IMR-90 (cell line): Measurements from ENCODE around the gene ORAI1. TPM values are rescaled to one million over a fixed set of nuclear protein-coding genes. Genes with fewer than 3 reads are reported as not detected.

ENCODE experiments used
- ATAC-seq: fragments of 200-7000 bp; cut with Tn5 transposase; 2 replicates; pipeline ENCODE4 v1.9.1; 2020; ENCODE audit warnings: low read depth, mild to moderate bottlenecking, moderate library complexity
- BruUV-seq: library from RNA; stranded (reverse); fragments of 400-500 nt; replicated peaks from 2 replicates; lab custom pipeline; 2021; lab: Mats Ljungman, UMichigan
- CTCF ChIA-PET: fragments of 300-600 bp; formaldehyde crosslinking; extraction: SDS; loops from one replicate; lab custom pipeline; 2021; ENCODE audit warnings: antibody characterized with exemption; lab: Yijun Ruan, JAX
- POLR2A ChIA-PET: fragments of 300-600 bp; sonication (Branson Sonifier 250); formaldehyde crosslinking; loops from one replicate; lab custom pipeline; 2022; ENCODE audit warnings: antibody characterized with exemption; ENCODE audit not compliant: unreplicated experiment; lab: Charles Lee
- DNase-seq: peaks from one replicate; pipeline ENCODE4 v3.0.0; 2013
- H2AFZ ChIP-seq: replicated peaks from 2 replicates; pipeline ENCODE3; 2013; ENCODE audit warnings: low read length, mild to moderate bottlenecking; ENCODE audit not compliant: poor library complexity
- H2AK5ac ChIP-seq: 2 replicates; pipeline ENCODE4 v1.6.1; 2013; ENCODE audit warnings: low read depth, low read length, inconsistent platforms
- H2AK9ac ChIP-seq: replicated peaks from 2 replicates; pipeline ENCODE3; 2013; ENCODE audit warnings: mild to moderate bottlenecking, low read depth, low read length, moderate library complexity; ENCODE audit not compliant: poor library complexity
- H2BK120ac ChIP-seq: 2 replicates; pipeline ENCODE4 v1.6.1; 2013; ENCODE audit warnings: low read depth, low read length, inconsistent platforms
- H2BK15ac ChIP-seq: 3 replicates; pipeline ENCODE4 v1.6.1; 2013; ENCODE audit warnings: low read depth, low read length, inconsistent platforms
- H2BK20ac ChIP-seq: 2 replicates; pipeline ENCODE4 v1.6.1; 2013; ENCODE audit warnings: low read depth, mild to moderate bottlenecking, inconsistent platforms, low read length, moderate library complexity
- H2BK5ac ChIP-seq: 2 replicates; pipeline ENCODE4 v1.6.1; 2013; ENCODE audit warnings: mild to moderate bottlenecking, low read depth, low read length, inconsistent platforms; ENCODE audit not compliant: poor library complexity, severe bottlenecking
- H3K14ac ChIP-seq: replicated peaks from 2 replicates; pipeline ENCODE4 v1.6.1; 2013; ENCODE audit warnings: low read depth, low read length, inconsistent platforms
- H3K18ac ChIP-seq: 2 replicates; pipeline ENCODE4 v1.6.1; 2013; ENCODE audit warnings: low read depth, low read length, control low read depth
- H3K23ac ChIP-seq: 2 replicates; pipeline ENCODE4 v1.6.1; 2013; ENCODE audit warnings: low read depth, low read length, inconsistent platforms
- H3K27ac ChIP-seq: 2 replicates; pipeline ENCODE4 v1.5.1; 2013; ENCODE audit warnings: mild to moderate bottlenecking, control low read depth, low read length; ENCODE audit not compliant: insufficient read depth
- H3K27me3 ChIP-seq: 2 replicates; pipeline ENCODE4 v1.6.1; 2013; ENCODE audit warnings: low read length; ENCODE audit not compliant: control insufficient read depth, insufficient read depth
- H3K36me3 ChIP-seq: 2 replicates; pipeline ENCODE4 v1.6.1; 2013; ENCODE audit warnings: low read length, mixed read lengths; ENCODE audit not compliant: control insufficient read depth, insufficient read depth
- H3K4ac ChIP-seq: 2 replicates; pipeline ENCODE4 v1.6.1; 2013; ENCODE audit warnings: low read depth, low read length, inconsistent platforms
- H3K4me1 ChIP-seq: 2 replicates; pipeline ENCODE4 v1.6.1; 2013; ENCODE audit warnings: low read length, mixed read lengths; ENCODE audit not compliant: control insufficient read depth, insufficient read depth
- H3K4me2 ChIP-seq: 2 replicates; pipeline ENCODE4 v1.6.1; 2013; ENCODE audit warnings: low read depth, mild to moderate bottlenecking, control low read depth, low read length, moderate library complexity
- H3K4me3 ChIP-seq: 2 replicates; pipeline ENCODE4 v1.5.1; 2013; ENCODE audit warnings: low read depth, mild to moderate bottlenecking, control low read depth, low read length, moderate library complexity; ENCODE audit not compliant: insufficient read depth
- H3K56ac ChIP-seq: 2 replicates; pipeline ENCODE4 v1.6.1; 2013; ENCODE audit warnings: low read length, inconsistent platforms; ENCODE audit not compliant: insufficient read depth; ENCODE audit errors: extremely low read depth
- H3K79me1 ChIP-seq, 2 experiments: 2 replicates each; pipeline ENCODE4 v1.6.1; 2013; ENCODE audit warnings: low read length in 2 of 2, inconsistent platforms in 1 of 2, low read depth in 1 of 2
- H3K9ac ChIP-seq: 2 replicates; pipeline ENCODE4 v1.6.1; 2013; ENCODE audit warnings: low read depth, low read length, control low read depth
- H3K9me1 ChIP-seq: 2 replicates; pipeline ENCODE4 v1.6.1; 2013; ENCODE audit warnings: low read length, inconsistent platforms; ENCODE audit not compliant: insufficient read depth
- H3K9me3 ChIP-seq: 2 replicates; pipeline ENCODE4 v1.6.1; 2013; ENCODE audit warnings: low read length; ENCODE audit not compliant: control insufficient read depth, insufficient read depth
- H4K20me1 ChIP-seq: 2 replicates; pipeline ENCODE4 v1.6.1; 2013; ENCODE audit warnings: low read length, inconsistent platforms; ENCODE audit not compliant: insufficient read depth
- H4K5ac ChIP-seq: 2 replicates; pipeline ENCODE4 v1.6.1; 2013; ENCODE audit warnings: mild to moderate bottlenecking, low read depth, low read length, control low read depth
- H4K8ac ChIP-seq, 2 experiments: 2 replicates each; pipeline ENCODE4 v1.6.1; 2013; ENCODE audit warnings: low read depth in 2 of 2, low read length in 2 of 2, control low read depth in 1 of 2, inconsistent platforms in 1 of 2
- H4K91ac ChIP-seq: 2 replicates; pipeline ENCODE4 v1.6.1; 2013; ENCODE audit warnings: low read depth, low read length, inconsistent platforms; ENCODE audit not compliant: insufficient read depth
- BHLHE40 ChIP-seq: fragments of 150-350 bp; IDR thresholded peaks from 2 replicates; pipeline ENCODE4 v1.6.1; 2016; ENCODE audit warnings: mild to moderate bottlenecking, low read depth, low read length
- CEBPB ChIP-seq: IDR thresholded peaks from 2 replicates; pipeline ENCODE4 v1.6.1; 2012; ENCODE audit warnings: low read depth, low read length, improper control_type of control experiment
- CHD1 ChIP-seq: IDR thresholded peaks from 2 replicates; pipeline ENCODE4 v1.6.1; 2012; ENCODE audit warnings: low read depth, low read length, improper control_type of control experiment
- ELK1 ChIP-seq: fragments of 150-350 bp; IDR thresholded peaks from 2 replicates; pipeline ENCODE4 v1.6.1; 2016; ENCODE audit warnings: low read depth, mild to moderate bottlenecking, low read length, moderate library complexity, borderline replicate concordance
- FOS ChIP-seq: fragments of 150-350 bp; IDR thresholded peaks from 2 replicates; pipeline ENCODE4 v1.6.1; 2016; ENCODE audit warnings: low read depth, low read length
- MAZ ChIP-seq: IDR thresholded peaks from 2 replicates; pipeline ENCODE4 v1.6.1; 2012; ENCODE audit warnings: low read depth, mild to moderate bottlenecking, low read length, improper control_type of control experiment, moderate library complexity, borderline replicate concordance
- MXI1 ChIP-seq: IDR thresholded peaks from 2 replicates; pipeline ENCODE4 v1.6.1; 2012; ENCODE audit warnings: low read depth, mild to moderate bottlenecking, low read length, moderate library complexity, borderline replicate concordance
- NFE2L2 ChIP-seq: fragments of 150-350 bp; IDR thresholded peaks from 2 replicates; pipeline ENCODE4 v1.6.1; 2016; ENCODE audit warnings: low read depth, mild to moderate bottlenecking, low read length
- RAD21 ChIP-seq: IDR thresholded peaks from 2 replicates; pipeline ENCODE4 v1.6.1; 2012; ENCODE audit warnings: low read length, improper control_type of control experiment
- RFX5 ChIP-seq: IDR thresholded peaks from 2 replicates; pipeline ENCODE4 v1.8.0; 2012; ENCODE audit warnings: low read depth, mild to moderate bottlenecking, low read length, moderate library complexity
- USF2 ChIP-seq: fragments of 150-350 bp; IDR thresholded peaks from 2 replicates; pipeline ENCODE4 v1.6.1; 2017; ENCODE audit warnings: mild to moderate bottlenecking, antibody characterized with exemption, low read length, low read depth
- WGBS, 2 experiments: methylation state at CpG; one replicate each; pipeline versions ENCODE4 v1.1.5 to v1.1.7; 2013; ENCODE audit warnings: missing lambda C conversion rate in 2 of 2; ENCODE audit not compliant: insufficient read length in 1 of 2; ENCODE audit errors: extremely low coverage in 2 of 2; 5-methylcytosine and 5-hydroxymethylcytosine counted together
- dilution Hi-C: fragments of 300-500 bp; cut with HindIII; formaldehyde crosslinking; loops from one replicate; pipeline ENCODE4 v1.14.3; 2018; ENCODE audit warnings: low sequenced_read_pairs; ENCODE audit not compliant: unreplicated experiment
- in situ Hi-C: fragments of 300-500 bp; cut with MboI; formaldehyde crosslinking; loops from 3 replicates; pipeline ENCODE4 v1.14.3; 2019; ENCODE audit warnings: low sequenced_read_pairs, inconsistent platforms, mixed read lengths
- intact Hi-C: fragments of 100-400 bp; cut with micrococcal nuclease; formaldehyde crosslinking; loops from 2 replicates; pipeline ENCODE4 v1.10.0; 2022
- polyA plus RNA-seq, 3 experiments: library from polyadenylated mRNA; depleted of rRNA; stranded (reverse); fragments of >200 nt; gene quantifications; 2 replicates each; pipeline ENCODE4 v1.2.3, GENCODE V29; 2012; ENCODE audit warnings: low replicate concordance in 1 of 3
- total RNA-seq: library from RNA; depleted of rRNA; stranded (reverse); fragments of >200 nt; gene quantifications from 2 replicates; pipeline ENCODE4 v1.2.3, GENCODE V29; 2012
- TF ChIP-seq, protein P1 (sequence below): conservative IDR thresholded peaks from 2 replicates; pipeline ENCODE4 v1.5.1; 2012; ENCODE audit warnings: mild to moderate bottlenecking, low read depth, low read length, improper control_type of control experiment

Gene ORAI1
- total and polyA plus RNA-seq, 2 of the 4 experiments (the other 2 are of a cell fraction) = 3.9 to 22.7 TPM

DNA sequence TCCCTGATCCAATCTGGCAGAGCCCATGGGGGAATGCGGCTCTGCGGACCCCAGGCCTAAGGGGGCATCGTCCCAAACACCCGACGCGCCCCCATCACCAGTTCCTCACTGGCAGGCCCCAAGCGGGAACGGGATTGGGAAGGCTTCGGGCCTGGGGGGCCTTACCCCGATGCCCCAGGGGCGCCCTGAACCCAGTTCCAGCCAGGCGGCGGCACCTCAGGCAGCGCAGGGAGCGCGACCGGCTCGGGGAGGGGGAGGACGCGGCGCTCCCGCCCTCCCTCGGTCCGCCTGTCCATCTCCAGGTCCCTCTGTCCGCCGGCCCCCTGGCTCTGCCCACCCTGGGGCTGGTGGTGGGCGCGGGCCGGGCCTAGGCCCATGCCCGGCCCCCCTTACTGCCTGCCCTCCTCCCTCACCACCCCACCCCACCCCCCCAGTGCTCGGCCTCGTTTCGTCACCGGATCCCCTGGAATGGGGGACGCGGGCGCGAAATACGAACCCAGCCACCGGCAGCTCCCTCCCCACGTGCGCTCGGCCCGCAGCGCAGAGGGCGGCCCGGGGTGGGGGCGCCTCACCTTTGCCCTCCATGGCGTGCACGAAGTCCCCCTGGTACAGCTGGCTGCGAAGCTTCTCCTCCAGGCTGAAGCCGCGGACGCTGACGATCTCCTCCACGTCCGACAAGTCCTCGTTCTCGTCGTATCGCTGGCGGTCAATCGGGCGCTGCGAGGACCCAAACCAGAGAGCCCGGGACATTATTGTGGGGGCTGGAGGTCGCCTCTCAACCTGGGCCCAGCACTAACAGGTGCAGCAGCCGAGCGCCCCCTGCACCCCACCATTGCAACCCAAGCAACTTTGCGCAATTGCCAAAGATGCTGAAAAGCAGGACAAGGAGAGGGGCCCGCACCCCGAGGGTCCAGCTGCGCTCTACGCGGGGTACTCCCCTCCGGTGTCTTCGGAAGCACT, 47.8 kb upstream of the ORAI1 start:
- H3K36me3 ChIP-seq = peaks cover 12% of the 10 kb centered on the region
- H3K79me1 ChIP-seq = peaks cover 28 to 58% of the 10 kb centered on the region in 2 experiments
- TF ChIP-seq CEBPB (no peak), BHLHE40 (no peak), ELK1 (no peak), CHD1 (no peak), RFX5 (no peak), MAZ (peak; percentile 46; the same call in 1 of the 2 replicates), FOS (no peak), RAD21 (no peak), MXI1 (peak; percentile 99), NFE2L2 (no peak), USF2 (no peak)
- TF ChIP-seq, protein P1, sequence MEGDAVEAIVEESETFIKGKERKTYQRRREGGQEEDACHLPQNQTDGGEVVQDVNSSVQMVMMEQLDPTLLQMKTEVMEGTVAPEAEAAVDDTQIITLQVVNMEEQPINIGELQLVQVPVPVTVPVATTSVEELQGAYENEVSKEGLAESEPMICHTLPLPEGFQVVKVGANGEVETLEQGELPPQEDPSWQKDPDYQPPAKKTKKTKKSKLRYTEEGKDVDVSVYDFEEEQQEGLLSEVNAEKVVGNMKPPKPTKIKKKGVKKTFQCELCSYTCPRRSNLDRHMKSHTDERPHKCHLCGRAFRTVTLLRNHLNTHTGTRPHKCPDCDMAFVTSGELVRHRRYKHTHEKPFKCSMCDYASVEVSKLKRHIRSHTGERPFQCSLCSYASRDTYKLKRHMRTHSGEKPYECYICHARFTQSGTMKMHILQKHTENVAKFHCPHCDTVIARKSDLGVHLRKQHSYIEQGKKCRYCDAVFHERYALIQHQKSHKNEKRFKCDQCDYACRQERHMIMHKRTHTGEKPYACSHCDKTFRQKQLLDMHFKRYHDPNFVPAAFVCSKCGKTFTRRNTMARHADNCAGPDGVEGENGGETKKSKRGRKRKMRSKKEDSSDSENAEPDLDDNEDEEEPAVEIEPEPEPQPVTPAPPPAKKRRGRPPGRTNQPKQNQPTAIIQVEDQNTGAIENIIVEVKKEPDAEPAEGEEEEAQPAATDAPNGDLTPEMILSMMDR = no peak
- CTCF ChIA-PET = interaction anchor here (1.1 to 1.4 kb wide), 2 partner anchors 26 to 794 kb away, joined by 5 to 6 read pairs; no protein-coding TSS in a partner anchor
- ATAC-seq (peak; percentile 8), DNase-seq (peak; percentile 21)
- BruUV-seq = no TSS peak
- H3K4me3 ChIP-seq = peak overlapping the region; percentile 64
- H2AFZ ChIP-seq = peak overlapping the region; percentile 87
- H2BK20ac ChIP-seq = peak overlapping the region; percentile 81; the same call in 1 of the 2 replicates
- intact Hi-C loops = no loop called here
- no peaks in the 10 kb centered on the region for H3K9me3 ChIP-seq
- peak overlapping the region; percentile 91 for H3K4me2 ChIP-seq
- no peaks in the 10 kb centered on the region for H4K20me1 ChIP-seq
- peak overlapping the region; percentile 83 for H2AK9ac ChIP-seq
- in situ Hi-C loops = no loop called here
- POLR2A ChIA-PET = interaction anchor here (0.6 to 0.7 kb wide), 3 partner anchors 190 to 763 kb away, joined by 3 to 4 read pairs (median 3); no protein-coding TSS in a partner anchor
- H3K23ac ChIP-seq = peak overlapping the region; percentile 93
- peak overlapping the region; percentile 96 for H4K91ac ChIP-seq
- peaks cover 8% of the 10 kb centered on the region for H3K9me1 ChIP-seq
- H2BK15ac ChIP-seq = peak overlapping the region; percentile 91; the same call in 1 of the 3 replicates
- peaks cover 26% of the 10 kb centered on the region for H3K4me1 ChIP-seq
- H3K4ac ChIP-seq = peak overlapping the region; percentile 89
- peak overlapping the region; percentile 83 to 93 for H4K8ac ChIP-seq
- peak overlapping the region; percentile 96 for H3K27ac ChIP-seq
- H3K56ac ChIP-seq = peak overlapping the region; percentile 58; the same call in 1 of the 2 replicates
- peak overlapping the region; percentile 91 for H2AK5ac ChIP-seq
- H3K18ac ChIP-seq = peak overlapping the region; percentile 68
- peak overlapping the region; percentile 91 for H2BK120ac ChIP-seq
- H4K5ac ChIP-seq = peak overlapping the region; percentile 79
- H3K14ac ChIP-seq = peak overlapping the region; percentile 76
- dilution Hi-C loops = no loop called here
- peak overlapping the region; percentile 70 for H3K9ac ChIP-seq
- no peaks in the 10 kb centered on the region for H3K27me3 ChIP-seq
- H2BK5ac ChIP-seq = peak overlapping the region; percentile 85
- WGBS, 2 experiments = 6% methylated on average over 28 of the region's 77 CpGs; no CpG with 5 or more reads in 1 of the 2 experiments
